ENCODE measurements around the gene SLC2A5. TPM values are rescaled to one million over a fixed set of nuclear protein-coding genes. Genes with fewer than 3 reads are reported as not detected.

SLC2A5 gene
- total RNA-seq, 1 experiment from 2014 or later, result 0.70 TPM

- TF ChIP-seq CTCF (IDR thresholded peaks at IDR 0.05; ENCODE audit: insufficient read depth in 1 of 2, low read depth in 1 of 2, low read length in 1 of 2, severe bottlenecking in 1 of 2, unreplicated experiment in 1 of 2), result no peak
- DNase-seq, result no peak
- peaks cover 4% of the 10 kb centered on the region; the same call in 1 of the 2 replicates for H3K9me3 ChIP-seq
- H3K27me3 ChIP-seq (replicated peaks; ENCODE audit: control insufficient read depth, insufficient read depth, low read length), result no peaks in the 10 kb centered on the region
- H3K27me3 Mint-ChIP-seq (ENCODE audit: insufficient read depth, unreplicated experiment), result no peaks in the 10 kb centered on the region
- no TSS peak for BruUV-seq (replicated peaks)
- H3K4me3 ChIP-seq (ENCODE audit: low read depth, low read length), result no peak overlapping the region
- peak overlapping the region; percentile 13 for H3K27ac Mint-ChIP-seq (ENCODE audit: unreplicated experiment)
- no peak overlapping the region for H3K4me3 Mint-ChIP-seq (ENCODE audit: unreplicated experiment)
- ChIA-PET POLR2A (interaction anchor here (1.0 kb wide), 1 partner anchor 15 kb away, joined by 3 read pairs; no protein-coding TSS in a partner anchor), CTCF (interaction anchor here (0.7 to 1.4 kb wide), 4 partner anchors 15 to 112 kb away, joined by 3 to 8 read pairs (median 4); no protein-coding TSS in a partner anchor)
- no peaks in the 10 kb centered on the region for H3K36me3 ChIP-seq (ENCODE audit: control insufficient read depth, insufficient read depth, low read length)
- H3K9me3 Mint-ChIP-seq (ENCODE audit: unreplicated experiment), result peaks cover 14% of the 10 kb centered on the region
- H3K4me1 Mint-ChIP-seq (ENCODE audit: low read depth, unreplicated experiment), result peaks cover 10% of the 10 kb centered on the region
- no peaks in the 10 kb centered on the region for H3K36me3 Mint-ChIP-seq (ENCODE audit: insufficient read depth, unreplicated experiment)
- H3K4me1 ChIP-seq, result peaks cover 12% of the 10 kb centered on the region
- intact Hi-C loops (cut with micrococcal nuclease; ENCODE audit: unreplicated experiment), result loop anchor here (2.0 to 5.0 kb wide), 2 partner anchors 27 to 73 kb away; no protein-coding TSS in a partner anchor
Measured at GRCh38 chr1:8989821-8990220, 79.6 kb downstream of the SLC2A5 start.

- peaks cover 7% of the 10 kb centered on the region for H3K4me1 ChIP-seq
- H3K9me3 Mint-ChIP-seq (ENCODE audit: unreplicated experiment), result peaks cover 14% of the 10 kb centered on the region
- POLR2A ChIA-PET, result interaction anchor here (0.5 to 1.0 kb wide), 2 partner anchors 15 to 113 kb away, joined by 3 read pairs; no protein-coding TSS in a partner anchor
Measured at GRCh38 chr1:8989061-8989460, 80.4 kb downstream of the SLC2A5 start.

GRCh38 chr1:8988618-8988967, 80.8 kb downstream of the SLC2A5 start:
- Mint-ChIP-seq H3K27me3 (ENCODE audit: insufficient read depth, unreplicated experiment) (no peaks in the 10 kb centered on the region), H3K27ac (ENCODE audit: unreplicated experiment) (no peak overlapping the region), H3K36me3 (ENCODE audit: insufficient read depth, unreplicated experiment) (no peaks in the 10 kb centered on the region), H3K4me3 (ENCODE audit: unreplicated experiment) (no peak overlapping the region), H3K4me1 (ENCODE audit: low read depth, unreplicated experiment) (peaks cover 10% of the 10 kb centered on the region), H3K9me3 (ENCODE audit: unreplicated experiment) (peaks cover 14% of the 10 kb centered on the region)
- Histone ChIP-seq H3K9me3 (peaks cover 4% of the 10 kb centered on the region; the same call in 1 of the 2 replicates), H3K36me3 (ENCODE audit: control insufficient read depth, insufficient read depth, low read length) (no peaks in the 10 kb centered on the region), H3K4me3 (ENCODE audit: low read depth, low read length) (no peak overlapping the region), H3K27me3 (replicated peaks; ENCODE audit: control insufficient read depth, insufficient read depth, low read length) (no peaks in the 10 kb centered on the region), H3K4me1 (peaks cover 2% of the 10 kb centered on the region)
- intact Hi-C loops (cut with micrococcal nuclease; ENCODE audit: unreplicated experiment), result loop anchor here (2.0 to 5.0 kb wide), 2 partner anchors 26 to 71 kb away; no protein-coding TSS in a partner anchor
- BruUV-seq (replicated peaks), result no TSS peak
- no peak for TF ChIP-seq CTCF (IDR thresholded peaks at IDR 0.05; ENCODE audit: insufficient read depth in 1 of 2, low read depth in 1 of 2, low read length in 1 of 2, severe bottlenecking in 1 of 2, unreplicated experiment in 1 of 2)
- CTCF ChIA-PET, result no interaction called here
- DNase-seq, result no peak
- POLR2A ChIA-PET, result interaction anchor here (0.5 kb wide), 1 partner anchor 113 kb away, joined by 3 read pairs; no protein-coding TSS in a partner anchor

More at GRCh38 chr1:8989061-8989460, 80.4 kb downstream of the SLC2A5 start:
- CTCF ChIA-PET, result interaction anchor here (0.7 to 1.4 kb wide), 4 partner anchors 16 to 113 kb away, joined by 3 to 8 read pairs (median 4); no protein-coding TSS in a partner anchor
- intact Hi-C loops (cut with micrococcal nuclease; ENCODE audit: unreplicated experiment), result loop anchor here (2.0 to 5.0 kb wide), 2 partner anchors 26 to 72 kb away; no protein-coding TSS in a partner anchor
- no peak overlapping the region for H3K4me3 ChIP-seq (ENCODE audit: low read depth, low read length)
- no peaks in the 10 kb centered on the region for H3K36me3 ChIP-seq (ENCODE audit: control insufficient read depth, insufficient read depth, low read length)
- Mint-ChIP-seq H3K27me3 (ENCODE audit: insufficient read depth, unreplicated experiment) (no peaks in the 10 kb centered on the region), H3K4me3 (ENCODE audit: unreplicated experiment) (no peak overlapping the region), H3K27ac (ENCODE audit: unreplicated experiment) (no peak overlapping the region), H3K36me3 (ENCODE audit: insufficient read depth, unreplicated experiment) (no peaks in the 10 kb centered on the region), H3K4me1 (ENCODE audit: low read depth, unreplicated experiment) (peaks cover 10% of the 10 kb centered on the region)
- H3K27me3 ChIP-seq (replicated peaks; ENCODE audit: control insufficient read depth, insufficient read depth, low read length), result no peaks in the 10 kb centered on the region
- TF ChIP-seq CTCF (IDR thresholded peaks at IDR 0.05; ENCODE audit: insufficient read depth in 1 of 2, low read depth in 1 of 2, low read length in 1 of 2, severe bottlenecking in 1 of 2, unreplicated experiment in 1 of 2), result no peak
- peaks cover 4% of the 10 kb centered on the region; the same call in 1 of the 2 replicates for H3K9me3 ChIP-seq
- no TSS peak for BruUV-seq (replicated peaks)
- no peak for DNase-seq
